H9 (cell line): ENCODE data around the gene PTPRN2. TPM values are rescaled to one million over a fixed set of nuclear protein-coding genes. Genes with fewer than 3 reads are reported as not detected.

Experiments
- DNase-seq: peaks from one replicate; pipeline ENCODE4 v3.0.0-alpha.2; 2017
- H2AFZ ChIP-seq: one replicate; pipeline ENCODE4 v1.6.1; 2013; ENCODE audit warnings: mild to moderate bottlenecking, low read length, control low read depth, moderate library complexity
- H2AK5ac ChIP-seq: 2 replicates; pipeline ENCODE4 v1.6.1; 2013; ENCODE audit warnings: low read length, control low read depth, mixed read lengths; ENCODE audit not compliant: insufficient read length
- H2BK120ac ChIP-seq: one replicate; pipeline ENCODE4 v1.6.1; 2013; ENCODE audit warnings: low read depth, mild to moderate bottlenecking, low read length, control low read depth, inconsistent platforms; ENCODE audit not compliant: poor library complexity, severe bottlenecking
- H2BK12ac ChIP-seq: 2 replicates; pipeline ENCODE4 v1.6.1; 2013; ENCODE audit warnings: low read length, control low read depth, mixed read lengths, low read depth; ENCODE audit not compliant: insufficient read length
- H2BK15ac ChIP-seq: 2 replicates; pipeline ENCODE4 v1.6.1; 2013; ENCODE audit warnings: low read depth, low read length, control low read depth
- H2BK20ac ChIP-seq: one replicate; pipeline ENCODE4 v1.6.1; 2013; ENCODE audit warnings: low read depth, mild to moderate bottlenecking, low read length, control low read depth, inconsistent platforms; ENCODE audit not compliant: poor library complexity, severe bottlenecking
- H2BK5ac ChIP-seq: 2 replicates; pipeline ENCODE4 v1.6.1; 2013; ENCODE audit warnings: low read length, control low read depth, mixed read lengths; ENCODE audit not compliant: insufficient read length
- H3K14ac ChIP-seq: 2 replicates; pipeline ENCODE4 v1.6.1; 2013; ENCODE audit warnings: low read length, control low read depth; ENCODE audit not compliant: insufficient read depth
- H3K18ac ChIP-seq: 2 replicates; pipeline ENCODE4 v1.6.1; 2013; ENCODE audit warnings: low read depth, mild to moderate bottlenecking, mixed read lengths, low read length, control low read depth; ENCODE audit not compliant: insufficient read length
- H3K23ac ChIP-seq: 2 replicates; pipeline ENCODE4 v1.6.1; 2013; ENCODE audit warnings: low read length, control low read depth, mixed read lengths, low read depth; ENCODE audit not compliant: insufficient read length
- H3K23me2 ChIP-seq: 2 replicates; pipeline ENCODE4 v1.6.1; 2013; ENCODE audit warnings: low read depth, mild to moderate bottlenecking, mixed read lengths, low read length, control low read depth; ENCODE audit not compliant: insufficient read length, poor library complexity, severe bottlenecking
- H3K27ac ChIP-seq: 2 replicates; pipeline ENCODE4 v1.5.1; 2013; ENCODE audit warnings: low read length, control low read depth, mixed read lengths, low read depth; ENCODE audit not compliant: insufficient read length
- H3K27me3 ChIP-seq: 2 replicates; pipeline ENCODE4 v1.6.1; 2013; ENCODE audit warnings: low read length, control low read depth, inconsistent platforms; ENCODE audit not compliant: insufficient read depth
- H3K4ac ChIP-seq: 2 replicates; pipeline ENCODE4 v1.6.1; 2013; ENCODE audit warnings: low read depth, mild to moderate bottlenecking, control low read depth, inconsistent platforms, low read length, moderate library complexity
- H3K4me1 ChIP-seq: 2 replicates; pipeline ENCODE4 v1.6.1; 2013; ENCODE audit warnings: low read length, control low read depth, inconsistent platforms; ENCODE audit not compliant: insufficient read depth
- H3K4me2 ChIP-seq: 2 replicates; pipeline ENCODE4 v1.6.1; 2013; ENCODE audit warnings: low read length, control low read depth, mixed read lengths; ENCODE audit not compliant: insufficient read length, insufficient read depth
- H3K56ac ChIP-seq: 2 replicates; pipeline ENCODE4 v1.6.1; 2013; ENCODE audit warnings: low read depth, mild to moderate bottlenecking, mixed read lengths, low read length, control low read depth; ENCODE audit not compliant: insufficient read length
- H3K79me1 ChIP-seq: 2 replicates; pipeline ENCODE4 v1.6.1; 2013; ENCODE audit warnings: low read depth, mild to moderate bottlenecking, moderate library complexity, low read length, control low read depth, inconsistent platforms; ENCODE audit not compliant: insufficient read depth, poor library complexity, severe bottlenecking
- H3K79me2 ChIP-seq: 2 replicates; pipeline ENCODE4 v1.6.1; 2013; ENCODE audit warnings: low read length, control low read depth, inconsistent platforms; ENCODE audit not compliant: insufficient read depth
- H3K9ac ChIP-seq: 2 replicates; pipeline ENCODE4 v1.6.1; 2013; ENCODE audit warnings: low read length, control low read depth, mixed read lengths; ENCODE audit not compliant: insufficient read length; ENCODE audit errors: extremely low read depth
- H3K9me3 ChIP-seq: one replicate; pipeline ENCODE4 v1.6.1; 2013; ENCODE audit warnings: low read depth, low read length, inconsistent platforms; ENCODE audit not compliant: control insufficient read depth
- H3T11ph ChIP-seq: one replicate; pipeline ENCODE4 v1.6.1; 2013; ENCODE audit warnings: mild to moderate bottlenecking, low read length, control low read depth, inconsistent platforms
- H4K20me1 ChIP-seq: one replicate; pipeline ENCODE4 v1.6.1; 2013; ENCODE audit not compliant: control insufficient read depth, insufficient read length, insufficient read depth
- H4K5ac ChIP-seq: 2 replicates; pipeline ENCODE4 v1.6.1; 2013; ENCODE audit warnings: low read depth, mild to moderate bottlenecking, mixed read lengths, low read length, control low read depth; ENCODE audit not compliant: insufficient read length
- H4K8ac ChIP-seq: replicated peaks from 2 replicates; pipeline ENCODE4 v1.6.1; 2013; ENCODE audit warnings: low read length, control low read depth, mixed read lengths, low read depth; ENCODE audit not compliant: insufficient read length
- H4K91ac ChIP-seq: 2 replicates; pipeline ENCODE4 v1.6.1; 2013; ENCODE audit warnings: low read depth, mild to moderate bottlenecking, moderate library complexity, mixed read lengths, low read length, control low read depth; ENCODE audit not compliant: insufficient read length
- H3K27ac Mint-ChIP-seq, 3 experiments: 2 replicates in 2 of 3; 3 replicates in 1 of 3; pipeline ENCODE4 v1.8.0; 2020 to 2021; ENCODE audit warnings: mixed read lengths in 3 of 3, mild to moderate bottlenecking in 1 of 3, moderate library complexity in 1 of 3
- H3K27me3 Mint-ChIP-seq: 2 replicates; pipeline ENCODE4 v1.8.0; 2021; ENCODE audit warnings: low read depth, mild to moderate bottlenecking, moderate library complexity, mixed read lengths
- H3K36me3 Mint-ChIP-seq, 3 experiments: 2 replicates in 2 of 3; 3 replicates in 1 of 3; pipeline ENCODE4 v1.8.0; 2020 to 2021; ENCODE audit warnings: low read depth in 3 of 3, mixed read lengths in 3 of 3; ENCODE audit not compliant: insufficient read depth in 1 of 3
- H3K4me1 Mint-ChIP-seq, 2 experiments: 2 replicates each; pipeline ENCODE4 v1.8.0; 2020; ENCODE audit warnings: mixed read lengths in 2 of 2
- H3K4me3 Mint-ChIP-seq, 2 experiments: 2 replicates in 1 of 2; 3 replicates in 1 of 2; pipeline ENCODE4 v1.8.0; 2020 to 2021; ENCODE audit warnings: mild to moderate bottlenecking in 2 of 2, mixed read lengths in 2 of 2, moderate library complexity in 1 of 2
- H3K9me3 Mint-ChIP-seq, 2 experiments: 2 replicates in 1 of 2; 3 replicates in 1 of 2; pipeline ENCODE4 v1.8.0; 2020; ENCODE audit warnings: mild to moderate bottlenecking in 2 of 2, mixed read lengths in 2 of 2, moderate library complexity in 1 of 2
- CTCF ChIP-seq: fragments of 200-600 bp; sonication (generic); conservative IDR thresholded peaks from 3 replicates; pipeline ENCODE4 v1.8.0; 2021; ENCODE audit warnings: antibody characterized with exemption, mild to moderate bottlenecking
- WGBS: extraction: QIAGEN DNeasy Blood & Tissue Kit; methylation state at CpG from one replicate; pipeline ENCODE4 v1.1.7; 2013; ENCODE audit warnings: missing lambda C conversion rate, low lambda C conversion rate, mixed read lengths; ENCODE audit not compliant: insufficient read length; ENCODE audit errors: extremely low coverage; 5-methylcytosine and 5-hydroxymethylcytosine counted together
- total RNA-seq: library from RNA; stranded (reverse); gene quantifications from 2 replicates; pipeline ENCODE4 v1.2.1, GENCODE V29; 2021

PTPRN2 gene
- total RNA-seq, 1 experiment from 2014 or later = 5.2 TPM

GRCh38 chr7:157684157-157684908 lies 903.3 kb downstream of the PTPRN2 start:
- H3K27ac ChIP-seq = no peak overlapping the region
- peak overlapping the region; percentile 86 for H3K4me2 ChIP-seq
- no peaks in the 10 kb centered on the region for H3K79me1 ChIP-seq
- H3K9ac ChIP-seq = no peak overlapping the region
- H3K4me1 ChIP-seq = no peaks in the 10 kb centered on the region
- no peak overlapping the region for H3K4ac ChIP-seq
- H3K23me2 ChIP-seq = peaks cover 15% of the 10 kb centered on the region
- no peak overlapping the region for H2BK120ac ChIP-seq
- H3K23ac ChIP-seq = no peak overlapping the region
- no peak overlapping the region for H2BK12ac ChIP-seq
- no peak overlapping the region for H3K14ac ChIP-seq
- no peak overlapping the region for H2AK5ac ChIP-seq
- H3K18ac ChIP-seq = no peak overlapping the region
- WGBS = no CpG with 5 or more reads among the region's 74 CpGs
- H3T11ph ChIP-seq = no peak overlapping the region
- H3K79me2 ChIP-seq = no peaks in the 10 kb centered on the region
- H3K56ac ChIP-seq = no peak overlapping the region
- no peaks in the 10 kb centered on the region for H3K9me3 ChIP-seq
- H4K91ac ChIP-seq = no peak overlapping the region
- H2BK15ac ChIP-seq = no peak overlapping the region
- H3K27ac Mint-ChIP-seq = no peak overlapping the region
- peak; percentile 77 for DNase-seq
- no peaks in the 10 kb centered on the region; a peak in 2 of 7 replicates for H3K36me3 Mint-ChIP-seq
- no peak overlapping the region for H4K8ac ChIP-seq
- H2BK20ac ChIP-seq = no peak overlapping the region
- peaks cover 96% of the 10 kb centered on the region for H3K27me3 Mint-ChIP-seq
- peak overlapping the region; percentile 4 to 74; a peak in 4 of 5 replicates for H3K4me3 Mint-ChIP-seq
- no peaks in the 10 kb centered on the region for H3K9me3 Mint-ChIP-seq
- peaks cover 11 to 57% of the 10 kb centered on the region in 2 experiments for H3K4me1 Mint-ChIP-seq
- H2BK5ac ChIP-seq = no peak overlapping the region
- H4K20me1 ChIP-seq = no peaks in the 10 kb centered on the region
- no peak overlapping the region for H2AFZ ChIP-seq
- TF ChIP-seq CTCF = no peak
- peaks cover 80% of the 10 kb centered on the region for H3K27me3 ChIP-seq
- no peak overlapping the region for H4K5ac ChIP-seq
